Inflammatory macrophage treated with lipopolysaccharide for 4 hours (primary cell): ENCODE data around the gene EIF4G3.
"Not testable (repeated sequence)": the region's sequence is repeated elsewhere in the genome, so short reads cannot be mapped to it uniquely, and the experiment has no call there.

Experiments used
- DNase-seq: peaks from one replicate; pipeline ENCODE4 v3.0.0-alpha.2; 2020

Gene EIF4G3

GRCh38 chr1:21152423-21153100 lies 24.1 kb downstream of the EIF4G3 start:
- DNase-seq = no peak

- DNase-seq = peak; percentile 26
Measured at GRCh38 chr1:21149855-21150432, 26.8 kb downstream of the EIF4G3 start.

- DNase-seq = no peak
Measured at GRCh38 chr1:21149430-21149854, 27.3 kb downstream of the EIF4G3 start.

GRCh38 chr1:21143752-21144151 lies 32.9 kb downstream of the EIF4G3 start:
- DNase-seq = no peak

- DNase-seq = no peak
Measured at GRCh38 chr1:21143138-21143537, 33.6 kb downstream of the EIF4G3 start.

- DNase-seq = no peak
Measured at GRCh38 chr1:21141030-21141429, 35.7 kb downstream of the EIF4G3 start.

GRCh38 chr1:21139601-21140000 lies 37.1 kb downstream of the EIF4G3 start:
- DNase-seq = no peak

GRCh38 chr1:21136344-21136743 lies 40.4 kb downstream of the EIF4G3 start:
- not testable (repeated sequence) for DNase-seq

GRCh38 chr1:21131200-21131599 lies 45.5 kb downstream of the EIF4G3 start:
- DNase-seq = no peak

GRCh38 chr1:21129407-21129806 lies 47.3 kb downstream of the EIF4G3 start:
- no peak for DNase-seq

- DNase-seq = no peak
Measured at GRCh38 chr1:21126324-21126723, 50.4 kb downstream of the EIF4G3 start.

GRCh38 chr1:21124846-21125245 lies 51.9 kb downstream of the EIF4G3 start:
- DNase-seq = peak; percentile 46

GRCh38 chr1:21123287-21123948 lies 53.3 kb downstream of the EIF4G3 start:
- no peak for DNase-seq

- DNase-seq = no peak
Measured at GRCh38 chr1:21121764-21122471, 54.8 kb downstream of the EIF4G3 start.

- DNase-seq = no peak
Measured at GRCh38 chr1:21118167-21118566, 58.5 kb downstream of the EIF4G3 start.

GRCh38 chr1:21117597-21118001 lies 59.1 kb downstream of the EIF4G3 start:
- DNase-seq = no peak

GRCh38 chr1:21117159-21117558 lies 59.5 kb downstream of the EIF4G3 start:
- DNase-seq = no peak

- no peak for DNase-seq
Measured at GRCh38 chr1:21115098-21115760, 61.5 kb downstream of the EIF4G3 start.

- DNase-seq = peak; percentile 49
Measured at GRCh38 chr1:21114431-21114830, 62.3 kb downstream of the EIF4G3 start.

- no peak for DNase-seq
Measured at GRCh38 chr1:21110163-21110562, 66.5 kb downstream of the EIF4G3 start.

- no peak for DNase-seq
Measured at GRCh38 chr1:21106709-21107108, 70.0 kb downstream of the EIF4G3 start.

- DNase-seq = no peak
Measured at GRCh38 chr1:21106238-21106637, 70.5 kb downstream of the EIF4G3 start.

GRCh38 chr1:21105807-21106206 lies 70.9 kb downstream of the EIF4G3 start:
- no peak for DNase-seq
